ENCODE measurements around the gene CNTNAP2.

DNA sequence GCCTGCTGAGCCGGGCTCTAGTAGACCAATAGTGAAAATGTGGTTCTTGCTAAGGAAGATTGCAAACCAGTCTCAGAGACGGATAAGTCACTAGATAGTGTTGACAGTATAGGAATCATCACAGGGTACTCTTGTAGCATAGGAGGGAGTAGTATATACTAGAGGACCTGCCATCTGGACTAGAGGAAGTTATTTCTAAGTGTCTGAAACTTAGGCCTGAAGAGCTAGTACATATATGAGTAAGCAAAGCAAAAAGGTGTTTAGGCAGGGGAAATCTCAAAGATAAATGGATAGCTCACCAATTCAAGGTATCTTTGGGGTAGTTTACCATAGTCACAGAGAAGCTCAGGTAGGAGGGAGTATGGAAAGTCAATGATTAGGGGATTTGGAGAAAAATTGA lies 428.1 kb downstream of the CNTNAP2 start:
- TF ChIP-seq, protein P1, sequence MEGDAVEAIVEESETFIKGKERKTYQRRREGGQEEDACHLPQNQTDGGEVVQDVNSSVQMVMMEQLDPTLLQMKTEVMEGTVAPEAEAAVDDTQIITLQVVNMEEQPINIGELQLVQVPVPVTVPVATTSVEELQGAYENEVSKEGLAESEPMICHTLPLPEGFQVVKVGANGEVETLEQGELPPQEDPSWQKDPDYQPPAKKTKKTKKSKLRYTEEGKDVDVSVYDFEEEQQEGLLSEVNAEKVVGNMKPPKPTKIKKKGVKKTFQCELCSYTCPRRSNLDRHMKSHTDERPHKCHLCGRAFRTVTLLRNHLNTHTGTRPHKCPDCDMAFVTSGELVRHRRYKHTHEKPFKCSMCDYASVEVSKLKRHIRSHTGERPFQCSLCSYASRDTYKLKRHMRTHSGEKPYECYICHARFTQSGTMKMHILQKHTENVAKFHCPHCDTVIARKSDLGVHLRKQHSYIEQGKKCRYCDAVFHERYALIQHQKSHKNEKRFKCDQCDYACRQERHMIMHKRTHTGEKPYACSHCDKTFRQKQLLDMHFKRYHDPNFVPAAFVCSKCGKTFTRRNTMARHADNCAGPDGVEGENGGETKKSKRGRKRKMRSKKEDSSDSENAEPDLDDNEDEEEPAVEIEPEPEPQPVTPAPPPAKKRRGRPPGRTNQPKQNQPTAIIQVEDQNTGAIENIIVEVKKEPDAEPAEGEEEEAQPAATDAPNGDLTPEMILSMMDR (conservative IDR thresholded peaks at IDR 0.05; ENCODE audit: low read length) = no peak
- no peak for TF ChIP-seq EZH2phosphoT487 (IDR thresholded peaks at IDR 0.05; ENCODE audit: borderline replicate concordance, low read depth, low read length)
